Transverse colon (tissue), 4 donors: Measurements from ENCODE around the gene SLC39A11. TPM values are rescaled to one million over a fixed set of nuclear protein-coding genes. Genes with fewer than 3 reads are reported as not detected.

Experiments used
- DNase-seq: peaks from one replicate; pipeline ENCODE4 v3.0.0-alpha.2; 2019
- H3K27ac ChIP-seq, 4 donors: fragments of 200-600 bp; sonication (generic); 2 replicates each; pipeline ENCODE4 v1.5.1; 2016 to 2018; ENCODE audit warnings: inconsistent platforms in 4 of 4
- H3K27me3 ChIP-seq: fragments of 200-600 bp; sonication (generic); 2 replicates; pipeline ENCODE4 v1.5.1; 2017; ENCODE audit warnings: inconsistent platforms
- H3K36me3 ChIP-seq, 4 donors: fragments of 200-600 bp; sonication (generic); 2 replicates each; pipeline ENCODE4 v1.5.1; 2017 to 2019; ENCODE audit warnings: inconsistent platforms in 4 of 4
- H3K4me1 ChIP-seq, 4 donors: fragments of 200-600 bp; sonication (generic); 2 replicates each; pipeline ENCODE4 v1.5.1; 2017 to 2020; ENCODE audit warnings: inconsistent platforms in 4 of 4
- H3K4me3 ChIP-seq, 4 donors: fragments of 200-600 bp; sonication (generic); 1 replicate in 1 of 4; 2 replicates in 3 of 4; pipeline versions ENCODE4 v1.5.1 to v1.6.1; 2017 to 2019; ENCODE audit warnings: inconsistent platforms in 4 of 4
- H3K9me3 ChIP-seq, 2 donors: fragments of 200-600 bp; sonication (generic); 2 replicates each; pipeline ENCODE4 v1.5.1; 2017 to 2019; ENCODE audit warnings: inconsistent platforms in 2 of 2
- CTCF ChIP-seq, 5 experiments: fragments of 200-600 bp in 3 of 5; fragments of 450-650 bp in 2 of 5; sonication (generic) in 3 of 5; IDR thresholded peaks; 1 replicate in 2 of 5; 2 replicates in 3 of 5; pipeline ENCODE4 v1.5.1; 2016 to 2017; ENCODE audit warnings: antibody characterized with exemption in 5 of 5, inconsistent platforms in 3 of 5, mild to moderate bottlenecking in 2 of 5, moderate library complexity in 1 of 5
- EP300 ChIP-seq: sonication (generic); formaldehyde crosslinking; IDR thresholded peaks from one replicate; pipeline ENCODE4 v1.6.1; 2017; ENCODE audit warnings: antibody characterized with exemption, low read depth
- POLR2A ChIP-seq: fragments of 450-650 bp; IDR thresholded peaks from one replicate; pipeline ENCODE4 v1.6.1; 2016; ENCODE audit warnings: antibody characterized with exemption, mild to moderate bottlenecking, moderate library complexity
- POLR2AphosphoS5 ChIP-seq, 3 donors: sonication (generic); formaldehyde crosslinking; IDR thresholded peaks; one replicate each; pipeline ENCODE4 v1.6.1; 2016; ENCODE audit warnings: antibody characterized with exemption in 3 of 3
- WGBS, 2 donors: methylation state at CpG; one replicate each; pipeline ENCODE4 v1.1.5; 2018; ENCODE audit warnings: low coverage in 1 of 2; 5-methylcytosine and 5-hydroxymethylcytosine counted together
- in situ Hi-C, 4 donors: fragments of 200-750 bp; cut with MboI; loops; one replicate each; pipeline versions ENCODE4 v1.15.0 to v1.15.1; 2017; ENCODE audit warnings: low sequenced_read_pairs in 3 of 4, low pct_ligation_motif_present in 1 of 4, low pct_unique_long_range_greater_than_20kb in 1 of 4
- intact Hi-C: fragments of 100-400 bp; cut with DNase I; formaldehyde crosslinking; loops from one replicate; pipeline ENCODE4 v1.15.1; 2023; ENCODE audit warnings: low total_unique reads
- total RNA-seq, 4 donors: library from RNA; depleted of rRNA; stranded (reverse); fragments of >200 nt; gene quantifications; one replicate each; pipeline ENCODE4 v1.1.0, GENCODE V29; 2016

Gene SLC39A11
- total RNA-seq, 4 donors from 2014 or later: 20.7 to 49.7 (median 33.3) TPM

GRCh38 chr17:73105431-73105830 is 12.9 kb upstream of the SLC39A11 start:
- Histone ChIP-seq H3K4me3 (no peak overlapping the region), H3K4me1 (no peaks in the 10 kb centered on the region), H3K27me3 (no peaks in the 10 kb centered on the region), H3K9me3 (no peaks in the 10 kb centered on the region), H3K27ac (no peak overlapping the region), H3K36me3 (no peaks in the 10 kb centered on the region)
- 72 to 80% methylated on average over 1 of the region's 1 CpG for WGBS, 2 donors
- in situ Hi-C loops: no loop called here
- intact Hi-C loops: loop anchor here (5.0 kb wide), 1 partner anchor 382 kb away; no protein-coding TSS in a partner anchor
- DNase-seq: no peak
- TF ChIP-seq POLR2AphosphoS5 (IDR thresholded peaks at IDR 0.05): no peak
- TF ChIP-seq CTCF (IDR thresholded peaks at IDR 0.05): no peak
- TF ChIP-seq EP300: no peak
- no peak for TF ChIP-seq POLR2A

DNA sequence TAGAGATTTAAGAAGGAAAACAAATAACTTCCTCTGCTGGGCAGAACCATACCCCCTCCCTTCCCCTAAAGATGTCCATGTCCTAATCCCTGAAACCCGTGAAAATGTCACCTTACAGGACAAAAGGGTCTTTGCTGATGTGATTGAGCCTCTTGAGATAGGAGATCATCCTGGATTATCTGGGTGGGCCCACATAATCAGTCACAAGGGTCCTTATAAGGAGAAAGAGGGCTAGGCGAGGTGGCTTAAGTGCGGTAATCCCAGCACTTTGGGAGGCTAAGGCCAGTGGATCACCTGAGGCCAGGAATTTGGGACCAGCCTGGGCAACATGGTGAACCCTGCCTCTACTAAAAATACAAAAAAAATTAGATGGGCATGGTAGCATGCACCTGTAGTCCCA is 12.0 kb upstream of the SLC39A11 start:
- TF ChIP-seq POLR2AphosphoS5 (IDR thresholded peaks at IDR 0.05) (no peak), EP300 (no peak), CTCF (IDR thresholded peaks at IDR 0.05) (no peak), POLR2A (no peak)
- no peak overlapping the region for H3K27ac ChIP-seq
- 92% methylated on average over 3 of the region's 3 CpGs for whole genome bisulfite sequencing, 2 donors
- no peaks in the 10 kb centered on the region for H3K36me3 ChIP-seq
- no peaks in the 10 kb centered on the region for H3K4me1 ChIP-seq
- H3K4me3 ChIP-seq: no peak overlapping the region
- intact Hi-C loops (no loop called here), in situ Hi-C loops (no loop called here)
- H3K27me3 ChIP-seq: no peaks in the 10 kb centered on the region
- H3K9me3 ChIP-seq: no peaks in the 10 kb centered on the region
- DNase-seq: no peak

DNA sequence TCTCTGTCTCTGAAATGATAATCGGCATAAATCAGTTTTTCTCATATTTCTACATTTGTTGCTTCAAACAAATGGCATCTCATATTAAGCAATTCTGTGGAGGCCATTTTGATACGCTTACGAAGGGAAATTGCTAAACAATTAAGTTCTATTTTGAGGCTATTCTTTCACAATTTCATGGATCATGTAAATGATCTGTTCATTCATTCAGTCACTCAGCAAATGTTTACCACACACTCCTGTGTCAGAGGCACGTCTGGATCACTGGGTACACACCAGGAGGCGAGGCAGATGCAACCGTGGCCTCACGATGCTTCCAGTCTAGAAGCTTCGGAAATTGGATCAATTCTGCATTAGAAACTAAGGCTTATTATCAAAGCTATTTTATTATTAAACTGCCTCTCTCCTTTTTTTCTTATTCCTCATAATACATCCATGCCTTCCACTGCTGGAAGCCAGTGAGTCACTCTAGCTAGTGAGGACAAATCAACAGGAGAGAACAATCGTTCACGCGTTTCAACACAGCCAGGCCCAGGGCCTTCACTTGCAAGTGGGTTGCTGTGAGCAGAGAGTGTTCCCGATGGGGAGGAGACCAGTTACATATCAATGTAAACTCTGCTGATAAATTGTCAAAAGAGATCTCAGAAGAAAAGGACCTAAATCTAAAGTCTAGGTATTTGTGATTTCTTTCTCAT is 11.3 kb upstream of the SLC39A11 start:
- Histone ChIP-seq H3K9me3 (no peaks in the 10 kb centered on the region), H3K27ac (no peak overlapping the region), H3K4me3 (no peak overlapping the region), H3K36me3 (no peaks in the 10 kb centered on the region), H3K4me1 (no peaks in the 10 kb centered on the region), H3K27me3 (peaks cover 3% of the 10 kb centered on the region)
- no peak for DNase-seq
- 88% methylated on average over 4 to 12 of the region's 12 CpGs for WGBS, 2 donors
- in situ Hi-C loops: no loop called here
- intact Hi-C loops: no loop called here
- TF ChIP-seq CTCF (IDR thresholded peaks at IDR 0.05) (no peak), EP300 (no peak), POLR2A (no peak), POLR2AphosphoS5 (IDR thresholded peaks at IDR 0.05) (no peak)

DNA sequence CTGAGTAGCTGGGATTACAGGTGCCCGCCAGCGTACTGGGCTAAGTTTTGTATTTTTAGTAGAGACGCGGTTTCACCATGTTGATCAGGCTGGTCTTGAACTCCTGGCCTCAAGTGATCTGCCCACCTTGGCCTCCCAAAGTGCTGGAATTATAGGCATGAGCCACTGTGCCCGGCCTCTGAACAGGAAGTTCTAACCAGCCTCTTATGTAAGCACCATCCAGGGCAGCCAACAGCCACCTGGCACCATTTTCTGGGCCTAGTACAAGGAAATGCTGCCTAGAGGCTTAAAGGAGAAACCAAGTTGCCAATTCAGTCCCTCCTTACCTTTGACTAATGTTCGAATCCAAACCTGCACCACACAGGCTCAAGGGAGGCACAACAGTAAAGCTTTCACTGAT is 8.5 kb upstream of the SLC39A11 start:
- 86 to 87% methylated on average over 1 to 6 of the region's 6 CpGs for WGBS, 2 donors
- Histone ChIP-seq H3K9me3 (no peaks in the 10 kb centered on the region), H3K27ac (no peak overlapping the region), H3K36me3 (no peaks in the 10 kb centered on the region), H3K4me1 (no peaks in the 10 kb centered on the region), H3K4me3 (no peak overlapping the region), H3K27me3 (peaks cover 7% of the 10 kb centered on the region)
- in situ Hi-C loops: no loop called here
- no peak for DNase-seq
- TF ChIP-seq CTCF (IDR thresholded peaks at IDR 0.05): no peak
- intact Hi-C loops: no loop called here
